HCT116 (cell line): ENCODE data around the gene TMEM266. TPM values are rescaled to one million over a fixed set of nuclear protein-coding genes. Genes with fewer than 3 reads are reported as not detected.

Experiments used
- ATAC-seq: fragments of 200-7000 bp; cut with Tn5 transposase; 2 replicates; pipeline ENCODE4 v1.9.1; 2020; ENCODE audit warnings: mild to moderate bottlenecking, moderate library complexity
- BruUV-seq: library from RNA; stranded (reverse); fragments of 400-500 nt; replicated peaks from 2 replicates; lab custom pipeline; 2021; lab: Mats Ljungman, UMichigan
- CTCF ChIA-PET: fragments of 300-600 bp; sonication (Branson Sonifier 250); formaldehyde crosslinking; loops from one replicate; lab custom pipeline; 2021; ENCODE audit warnings: antibody characterized with exemption; lab: Charles Lee
- POLR2A ChIA-PET: fragments of 300-600, 350-600 bp; sonication (Branson Sonifier 250); formaldehyde crosslinking; loops from one replicate; lab custom pipeline; 2021; ENCODE audit warnings: antibody characterized with exemption; lab: Charles Lee
- RAD21 ChIA-PET, 2 experiments: fragments of 300-600 bp; sonication (Branson Sonifier 250); formaldehyde crosslinking; loops; one replicate each; lab custom pipeline; 2023; ENCODE audit warnings: low total read pairs in 2 of 2; ENCODE audit not compliant: uncharacterized antibody in 2 of 2, unreplicated experiment in 2 of 2, low non-redundant PET in 1 of 2; lab: Charles Lee
- DNase-seq: peaks from one replicate; pipeline ENCODE4 v3.0.0-alpha.2; 2010; ENCODE audit warnings: low read depth, low spot score
- H2AFZ ChIP-seq: fragments of 200-600 bp; shearing (Covaris generic), sonication (generic); 2 replicates; pipeline ENCODE4 v1.6.1; 2017; ENCODE audit warnings: low read depth, mixed run types, mixed read lengths, antibody characterized with exemption, low read length; ENCODE audit not compliant: poor library complexity, severe bottlenecking
- H3K27ac ChIP-seq: 2 replicates; pipeline ENCODE4 v1.5.1; 2012; ENCODE audit warnings: low read depth, low read length
- H3K27me3 ChIP-seq: fragments of 200-600 bp; sonication (generic); 2 replicates; pipeline ENCODE4 v1.6.1; 2016; ENCODE audit warnings: mixed run types, low read length, mixed read lengths; ENCODE audit not compliant: insufficient read depth
- H3K36me3 ChIP-seq, 2 experiments: fragments of 200-500 bp in 1 of 2; fragments of 200-600 bp in 1 of 2; sonication (Bioruptor generic) in 1 of 2; sonication (generic) in 1 of 2; 2 replicates each; pipeline versions ENCODE4 v1.5.1 to v1.6.1; 2014 to 2016; ENCODE audit warnings: low read length in 2 of 2, inconsistent platforms in 1 of 2, mixed read lengths in 1 of 2, mixed run types in 1 of 2; ENCODE audit not compliant: insufficient read depth in 2 of 2, control insufficient read depth in 1 of 2
- H3K4me1 ChIP-seq, 2 experiments: fragments of 200-600 bp in 1 of 2; sonication (generic) in 1 of 2; 2 replicates each; pipeline versions ENCODE4 v1.5.1 to v1.6.1; 2012 to 2017; ENCODE audit warnings: low read length in 2 of 2, inconsistent platforms in 1 of 2, mild to moderate bottlenecking in 1 of 2, mixed read lengths in 1 of 2, mixed run types in 1 of 2, moderate library complexity in 1 of 2; ENCODE audit not compliant: insufficient read depth in 2 of 2, control insufficient read depth in 1 of 2
- H3K4me2 ChIP-seq: fragments of 200-600 bp; sonication (generic); 2 replicates; pipeline ENCODE4 v1.6.1; 2017; ENCODE audit warnings: mixed run types, low read length, mixed read lengths
- H3K4me3 ChIP-seq, 2 experiments: fragments of 200-600 bp in 1 of 2; sonication (generic) in 1 of 2; replicated peaks in 1 of 2; 2 replicates each; pipeline ENCODE4 v1.5.1; 2011 to 2016; ENCODE audit warnings: low read length in 2 of 2, control low read depth in 1 of 2, low read depth in 1 of 2, mild to moderate bottlenecking in 1 of 2, mixed read lengths in 1 of 2, mixed run types in 1 of 2
- H3K79me2 ChIP-seq: fragments of 200-600 bp; sonication (generic); 2 replicates; pipeline ENCODE4 v1.6.1; 2017; ENCODE audit warnings: mild to moderate bottlenecking, mixed run types, low read length, moderate library complexity, mixed read lengths; ENCODE audit not compliant: insufficient read depth
- H3K9ac ChIP-seq: fragments of 200-600 bp; sonication (generic); 2 replicates; pipeline ENCODE4 v1.6.1; 2016; ENCODE audit warnings: low read length, mixed read lengths
- H3K9me2 ChIP-seq: fragments of 200-600 bp; sonication (generic), shearing (Covaris generic); 2 replicates; pipeline ENCODE4 v1.6.1; 2017; ENCODE audit warnings: mixed run types, mild to moderate bottlenecking, moderate library complexity; ENCODE audit not compliant: insufficient read depth
- H3K9me3 ChIP-seq, 2 experiments: fragments of 200-500 bp in 1 of 2; fragments of 200-600 bp in 1 of 2; sonication (Bioruptor generic) in 1 of 2; sonication (generic) in 1 of 2; 2 replicates each; pipeline ENCODE4 v1.6.1; 2014 to 2017; ENCODE audit warnings: low read length in 2 of 2, mixed read lengths in 2 of 2, inconsistent platforms in 1 of 2, low read depth in 1 of 2, mild to moderate bottlenecking in 1 of 2, mixed run types in 1 of 2, moderate library complexity in 1 of 2; ENCODE audit not compliant: control insufficient read depth in 1 of 2, insufficient read depth in 1 of 2
- H4K20me1 ChIP-seq: fragments of 200-600 bp; sonication (generic), shearing (Covaris generic); 2 replicates; pipeline ENCODE4 v1.6.1; 2017; ENCODE audit warnings: mixed run types, mild to moderate bottlenecking, moderate library complexity; ENCODE audit not compliant: insufficient read depth
- ATF3 ChIP-seq: IDR thresholded peaks from 2 replicates; pipeline ENCODE4 v1.6.1; 2012
- CBX3 ChIP-seq: IDR thresholded peaks from 2 replicates; pipeline ENCODE4 v1.6.1; 2012; ENCODE audit warnings: low read depth
- CEBPB ChIP-seq: IDR thresholded peaks from 2 replicates; pipeline ENCODE4 v1.6.1; 2012; ENCODE audit warnings: low read depth
- CTCF ChIP-seq, 3 experiments: fragments of 200-600 bp in 1 of 3; sonication (generic) in 1 of 3; IDR thresholded peaks in 2 of 3; conservative IDR thresholded peaks in 1 of 3; 2 replicates each; pipeline ENCODE4 v1.5.1; 2012 to 2017; ENCODE audit warnings: low read depth in 2 of 3, low read length in 2 of 3, antibody characterized with exemption in 1 of 3, borderline replicate concordance in 1 of 3, control low read depth in 1 of 3, mild to moderate bottlenecking in 1 of 3, mixed read lengths in 1 of 3, mixed run types in 1 of 3, moderate library complexity in 1 of 3; ENCODE audit not compliant: insufficient read depth in 1 of 3
- EGR1 ChIP-seq: IDR thresholded peaks from 2 replicates; pipeline ENCODE4 v1.6.1; 2012; ENCODE audit warnings: low read depth
- EZH2 ChIP-seq: fragments of 200-600 bp; sonication (generic); IDR thresholded peaks from 2 replicates; pipeline ENCODE4 v1.6.1; 2017; ENCODE audit warnings: antibody characterized with exemption, mixed run types
- FOSL1 ChIP-seq: IDR thresholded peaks from 2 replicates; pipeline ENCODE4 v1.6.1; 2012; ENCODE audit warnings: low read depth
- JUND ChIP-seq: IDR thresholded peaks from 2 replicates; pipeline ENCODE4 v1.6.1; 2012
- REST ChIP-seq: IDR thresholded peaks from 2 replicates; pipeline ENCODE4 v1.6.1; 2012; ENCODE audit warnings: low read depth
- SP1 ChIP-seq: IDR thresholded peaks from 2 replicates; pipeline ENCODE4 v1.6.1; 2012; ENCODE audit warnings: low read depth
- SRF ChIP-seq: IDR thresholded peaks from 2 replicates; pipeline ENCODE4 v1.6.1; 2012; ENCODE audit warnings: low read depth
- ZNF274 ChIP-seq: fragments of 200-500 bp; sonication (Bioruptor generic); IDR thresholded peaks from 2 replicates; pipeline ENCODE4 v1.6.1; 2014; ENCODE audit warnings: mild to moderate bottlenecking, low read depth, low read length, inconsistent platforms
- intact Hi-C: fragments of 100-400 bp; cut with micrococcal nuclease; formaldehyde crosslinking; loops from 2 replicates; pipeline ENCODE4 v1.10.0; 2022
- total RNA-seq: library from RNA; stranded (reverse); gene quantifications from one replicate; pipeline ENCODE4 v1.2.1, GENCODE V29; 2021; ENCODE audit not compliant: unreplicated experiment
- TF ChIP-seq, protein P1 (sequence below): IDR thresholded peaks from 2 replicates; pipeline ENCODE4 v1.6.1; 2012

TMEM266 gene
- total RNA-seq, 1 experiment from 2014 or later = 0.91 TPM

DNA sequence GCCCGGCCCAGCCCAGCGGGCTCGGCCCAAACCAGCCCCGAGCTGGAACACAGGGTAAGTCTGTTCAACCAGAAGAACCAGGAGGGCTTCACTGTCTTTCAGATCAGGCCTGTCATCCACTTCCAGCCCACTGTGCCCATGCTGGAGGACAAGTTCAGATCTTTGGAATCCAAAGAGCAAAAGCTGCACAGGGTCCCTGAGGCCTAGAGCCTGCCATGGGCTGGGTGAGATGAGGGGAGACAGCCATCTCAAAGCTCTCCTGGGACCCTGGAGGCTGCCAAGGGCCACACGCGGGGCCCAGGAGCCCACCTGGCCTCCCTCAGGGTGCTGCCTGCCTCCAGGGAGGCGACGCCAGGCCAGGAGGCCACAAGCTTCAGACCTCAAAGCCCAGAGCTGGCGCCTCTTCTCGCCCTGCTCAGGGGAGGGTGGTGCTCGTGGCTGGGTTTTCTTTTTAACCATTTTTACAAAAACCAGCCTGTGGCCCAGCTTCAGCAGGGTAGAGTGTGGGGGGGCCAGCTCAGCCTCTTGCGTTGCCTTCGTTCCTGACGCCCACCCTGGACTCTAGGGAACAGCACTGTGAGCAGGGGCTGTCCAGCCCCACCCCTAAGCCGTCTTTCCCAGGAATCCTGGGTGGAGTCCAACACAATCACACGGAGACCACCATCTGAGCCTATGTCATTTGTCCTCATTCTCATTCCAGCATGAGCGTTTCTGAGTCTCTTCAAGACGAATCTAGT lies 144.5 kb downstream of the TMEM266 start:
- H2AFZ ChIP-seq = no peak overlapping the region
- no peaks in the 10 kb centered on the region for H4K20me1 ChIP-seq
- no peak overlapping the region for H3K4me2 ChIP-seq
- DNase-seq = no peak
- TF ChIP-seq ZNF274 (no peak), CTCF (IDR thresholded peaks at IDR 0.05 in 2 of 3, conservative IDR thresholded peaks at IDR 0.05 in 1 of 3; ENCODE audit: borderline replicate concordance in 1 of 3, insufficient read depth in 1 of 3, low read depth in 2 of 3, low read length in 2 of 3) (no peak), EZH2 (no peak), JUND (no peak), SRF (no peak), ATF3 (no peak), REST (no peak), FOSL1 (no peak), EGR1 (no peak), SP1 (no peak), CEBPB (no peak), CBX3 (no peak)
- TF ChIP-seq, protein P1, sequence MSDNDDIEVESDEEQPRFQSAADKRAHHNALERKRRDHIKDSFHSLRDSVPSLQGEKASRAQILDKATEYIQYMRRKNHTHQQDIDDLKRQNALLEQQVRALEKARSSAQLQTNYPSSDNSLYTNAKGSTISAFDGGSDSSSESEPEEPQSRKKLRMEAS = no peak
- TF ChIP-seq, all 23 proteins: peak for 0
- Histone ChIP-seq H3K27me3 (no peaks in the 10 kb centered on the region), H3K4me1 (peaks cover 17 to 23% of the 10 kb centered on the region in 2 experiments), H3K9me2 (no peaks in the 10 kb centered on the region), H3K36me3 (no peaks in the 10 kb centered on the region), H3K4me3 (no peak overlapping the region), H3K27ac (no peak overlapping the region), H3K9me3 (no peaks in the 10 kb centered on the region), H3K79me2 (no peaks in the 10 kb centered on the region), H3K9ac (no peak overlapping the region)
- intact Hi-C loops = no loop called here
- RAD21 ChIA-PET = interaction anchor here in 1 of 2 experiments (0.7 kb wide), 1 partner anchor 80 kb away, joined by 3 read pairs; no protein-coding TSS in a partner anchor
- POLR2A ChIA-PET = no interaction called here
- no peak for ATAC-seq
- CTCF ChIA-PET = no interaction called here
- no TSS peak for BruUV-seq
